ENCODE data around the gene NXN.

Gene NXN

DNA sequence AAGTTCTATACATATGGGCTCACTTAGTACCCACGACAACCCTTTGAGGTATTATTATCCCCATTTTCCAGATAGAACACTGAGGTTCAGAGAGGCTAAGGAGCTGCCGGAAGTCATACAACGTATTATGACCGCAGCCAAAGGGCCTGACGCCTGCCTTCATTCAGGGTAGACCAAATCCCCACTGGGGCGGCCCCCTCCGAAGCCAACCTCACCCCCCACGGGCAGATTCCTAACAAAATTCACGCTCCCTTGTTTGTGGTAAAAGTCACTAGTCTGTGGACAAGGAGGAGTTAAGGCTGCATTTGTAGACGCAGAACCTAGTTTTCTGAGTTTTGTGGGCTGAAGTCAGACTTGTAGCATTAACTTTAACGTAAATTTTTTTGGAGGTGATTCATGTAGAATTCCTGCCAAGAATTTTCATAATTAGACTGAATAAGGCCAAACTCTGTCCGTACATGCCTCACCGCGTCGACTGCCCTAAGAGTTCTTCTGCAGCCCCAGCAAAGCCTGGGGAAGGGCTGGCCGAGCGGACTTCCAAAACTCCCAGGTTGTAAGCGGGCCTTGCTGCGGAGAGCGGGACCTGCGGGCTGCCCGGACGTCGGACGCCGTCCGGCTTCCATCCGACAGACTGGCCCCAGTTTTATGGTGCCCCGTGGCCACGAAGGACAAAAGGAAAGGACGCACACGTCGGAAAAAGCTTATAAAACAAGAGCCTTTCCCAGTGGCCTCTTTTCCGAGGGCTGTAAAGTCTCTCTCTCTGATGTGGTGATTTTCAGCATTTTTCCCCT is 75.7 kb downstream of the NXN start:
- TF ChIP-seq, protein P1, sequence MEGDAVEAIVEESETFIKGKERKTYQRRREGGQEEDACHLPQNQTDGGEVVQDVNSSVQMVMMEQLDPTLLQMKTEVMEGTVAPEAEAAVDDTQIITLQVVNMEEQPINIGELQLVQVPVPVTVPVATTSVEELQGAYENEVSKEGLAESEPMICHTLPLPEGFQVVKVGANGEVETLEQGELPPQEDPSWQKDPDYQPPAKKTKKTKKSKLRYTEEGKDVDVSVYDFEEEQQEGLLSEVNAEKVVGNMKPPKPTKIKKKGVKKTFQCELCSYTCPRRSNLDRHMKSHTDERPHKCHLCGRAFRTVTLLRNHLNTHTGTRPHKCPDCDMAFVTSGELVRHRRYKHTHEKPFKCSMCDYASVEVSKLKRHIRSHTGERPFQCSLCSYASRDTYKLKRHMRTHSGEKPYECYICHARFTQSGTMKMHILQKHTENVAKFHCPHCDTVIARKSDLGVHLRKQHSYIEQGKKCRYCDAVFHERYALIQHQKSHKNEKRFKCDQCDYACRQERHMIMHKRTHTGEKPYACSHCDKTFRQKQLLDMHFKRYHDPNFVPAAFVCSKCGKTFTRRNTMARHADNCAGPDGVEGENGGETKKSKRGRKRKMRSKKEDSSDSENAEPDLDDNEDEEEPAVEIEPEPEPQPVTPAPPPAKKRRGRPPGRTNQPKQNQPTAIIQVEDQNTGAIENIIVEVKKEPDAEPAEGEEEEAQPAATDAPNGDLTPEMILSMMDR (IDR thresholded peaks at IDR 0.05; ENCODE audit: low read depth, low read length, missing control alignments), result no peak
- no peak overlapping the region for H3K4me3 ChIP-seq (ENCODE audit: low read depth, low read length)
- no peak for DNase-seq (ENCODE audit: low read depth)

DNA sequence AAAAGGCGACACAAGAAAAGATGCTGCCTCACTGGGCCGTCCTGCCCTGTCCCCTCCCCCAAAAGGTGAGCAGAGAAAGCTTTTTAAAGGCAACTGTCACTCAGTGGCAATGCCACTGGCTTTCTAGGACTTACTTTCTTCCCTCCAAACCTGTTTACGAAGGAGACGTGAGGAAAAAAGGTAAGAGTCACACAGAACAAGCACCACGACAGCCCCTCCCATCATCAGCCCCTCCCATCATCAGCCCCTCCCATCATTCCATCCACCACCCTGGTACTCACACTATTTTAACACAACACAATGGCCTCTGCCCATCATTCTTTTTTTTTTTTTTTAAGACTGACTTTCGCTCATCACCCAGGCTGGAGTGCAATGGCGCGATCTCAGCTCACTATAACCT is 77.1 kb downstream of the NXN start:
- no peak for DNase-seq (ENCODE audit: low read depth)
- TF ChIP-seq, protein P1 (IDR thresholded peaks at IDR 0.05; ENCODE audit: low read depth, low read length, missing control alignments), result no peak
- no peak overlapping the region for H3K4me3 ChIP-seq (ENCODE audit: low read depth, low read length)

DNA sequence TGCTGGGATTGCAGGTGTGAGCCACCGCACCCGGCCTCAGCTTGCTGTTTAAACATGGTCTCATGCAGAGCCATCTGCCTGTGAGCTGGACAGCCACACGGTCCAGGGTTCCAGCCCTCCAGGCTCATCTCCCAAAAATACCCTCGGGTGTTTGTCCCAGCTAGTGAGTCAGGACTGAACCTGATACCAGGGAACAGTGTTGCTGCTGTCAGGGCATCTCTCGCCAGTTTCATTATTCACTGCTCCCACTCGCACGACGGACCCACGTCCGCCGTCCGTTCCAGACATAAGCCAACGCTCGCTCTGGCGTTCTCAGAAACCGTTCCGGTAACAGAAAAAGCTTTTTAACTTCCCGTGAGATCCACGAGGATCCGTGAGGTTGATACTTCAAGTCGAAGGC is 77.6 kb downstream of the NXN start:
- DNase-seq (ENCODE audit: low read depth), result no peak
- TF ChIP-seq, protein P1 (IDR thresholded peaks at IDR 0.05; ENCODE audit: low read depth, low read length, missing control alignments), result no peak

DNA sequence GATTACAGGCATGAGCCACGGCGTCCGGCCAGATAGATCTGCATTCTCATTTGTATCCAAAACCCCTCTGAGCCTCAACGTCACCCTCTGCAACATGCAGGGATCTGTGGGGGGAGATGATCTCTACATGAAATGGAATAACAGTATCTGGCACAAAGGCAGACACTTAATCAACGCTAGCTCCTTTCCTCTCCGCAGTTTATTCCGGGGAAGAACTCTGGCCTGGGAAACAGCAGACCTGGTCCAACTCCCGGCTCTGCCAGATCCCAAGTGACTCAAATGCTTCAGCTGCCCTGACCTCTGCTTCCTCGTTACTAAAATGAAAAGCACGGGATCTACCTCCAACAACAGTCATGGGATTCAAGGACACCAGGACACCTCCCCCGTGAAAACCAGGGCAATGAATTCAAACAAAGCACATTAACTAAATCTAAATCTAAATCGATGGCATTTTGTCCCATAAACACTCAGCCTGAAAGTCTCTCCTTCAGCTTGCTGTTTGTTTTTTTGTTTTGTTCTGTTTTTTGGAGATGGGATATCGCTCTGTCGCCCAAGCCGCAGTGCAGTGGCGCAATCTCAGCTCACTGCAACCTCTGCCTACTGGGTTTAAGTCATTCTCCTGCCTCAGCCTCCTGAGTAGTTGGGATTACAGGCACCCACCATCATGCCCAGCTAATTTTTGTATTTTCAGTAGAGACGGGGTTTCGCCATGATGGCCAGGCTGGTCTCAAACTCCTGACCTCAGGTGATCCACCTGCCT is 78.2 kb downstream of the NXN start:
- TF ChIP-seq, protein P1 (IDR thresholded peaks at IDR 0.05; ENCODE audit: low read depth, low read length, missing control alignments), result no peak
- H3K4me3 ChIP-seq (ENCODE audit: low read depth, low read length), result no peak overlapping the region
- no peak for DNase-seq (ENCODE audit: low read depth)

More for the DNA sequence above, 77.6 kb downstream of the NXN start:
- H3K4me3 ChIP-seq (ENCODE audit: low read depth, low read length), result no peak overlapping the region

DNA sequence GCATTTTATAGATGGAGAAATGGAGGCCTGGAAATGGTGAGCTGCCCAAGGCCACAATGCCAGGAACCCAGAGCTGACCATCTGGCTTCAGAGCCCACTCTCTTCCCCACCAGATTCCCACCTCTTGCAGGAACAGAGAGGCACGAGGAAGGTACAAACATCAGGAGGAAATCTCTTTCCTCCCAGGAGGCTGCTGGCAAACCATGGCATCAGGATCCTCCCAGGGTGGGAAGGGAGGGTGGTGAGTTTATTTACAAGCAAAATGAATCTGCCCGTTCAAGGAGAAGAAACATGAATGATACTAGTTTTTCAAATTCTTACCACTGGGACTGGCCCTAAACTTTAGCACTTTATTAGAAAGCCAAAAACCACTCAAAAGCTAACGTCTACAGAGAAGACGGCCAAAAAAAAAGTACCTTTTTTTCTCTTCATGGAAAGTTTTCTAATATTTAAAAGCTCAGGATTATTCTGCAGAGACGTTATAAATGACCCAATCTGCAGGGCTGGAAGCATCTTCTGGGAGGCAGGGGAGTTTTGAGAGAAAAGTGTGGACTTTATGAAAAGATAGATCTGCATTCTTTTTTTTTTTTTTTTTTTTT is 79.1 kb downstream of the NXN start:
- TF ChIP-seq, protein P1 (IDR thresholded peaks at IDR 0.05; ENCODE audit: low read depth, low read length, missing control alignments), result no peak
- no peak overlapping the region for H3K4me3 ChIP-seq (ENCODE audit: low read depth, low read length)
- DNase-seq (ENCODE audit: low read depth), result no peak

DNA sequence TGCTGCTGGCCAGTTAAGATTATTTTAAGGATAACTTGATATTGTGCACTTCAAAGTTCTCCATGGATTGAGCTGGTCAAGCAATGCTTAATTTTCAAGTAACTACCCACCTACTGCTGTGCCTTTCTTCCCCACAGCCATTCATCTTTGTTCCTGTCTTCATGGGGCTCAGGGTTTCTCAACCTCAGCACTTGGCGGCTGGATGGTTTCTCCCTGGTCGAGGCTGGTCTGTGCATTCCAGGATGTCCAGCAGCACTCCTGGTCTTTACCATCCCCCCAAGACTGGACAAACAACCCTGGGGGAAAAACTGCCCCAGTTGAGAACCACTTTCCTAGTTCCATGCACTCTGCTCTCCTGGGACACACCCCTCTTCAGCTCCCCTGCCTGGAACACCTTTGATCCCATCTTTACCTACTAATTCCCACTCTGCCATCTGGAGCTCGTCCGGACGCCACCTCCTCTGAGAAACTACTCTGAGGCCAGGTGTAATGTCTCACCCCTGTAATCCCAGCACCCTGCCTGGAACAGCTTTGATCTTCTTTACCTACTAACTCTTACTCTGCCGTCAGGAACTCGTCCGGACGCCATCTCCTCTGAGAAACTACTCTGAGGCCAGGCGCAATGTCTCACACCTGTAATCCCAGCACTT is 81.5 kb downstream of the NXN start:
- H3K4me3 ChIP-seq (ENCODE audit: low read depth, low read length), result no peak overlapping the region
- DNase-seq (ENCODE audit: low read depth), result no peak
- TF ChIP-seq, protein P1 (IDR thresholded peaks at IDR 0.05; ENCODE audit: low read depth, low read length, missing control alignments), result no peak

All from GM12864 (cell line).